Peyer's patch (tissue), 4 donors: ENCODE results near the gene COL11A2. TPM values are rescaled to one million over a fixed set of nuclear protein-coding genes. Genes with fewer than 3 reads are reported as not detected.

Experiments used
- DNase-seq, 3 donors: peaks; one replicate each; pipeline ENCODE4 v3.0.0-alpha.2; 2017 to 2019
- H3K27ac ChIP-seq, 4 donors: fragments of 200-600 bp; sonication (generic); one replicate each; pipeline ENCODE4 v1.5.1; 2016 to 2019
- H3K27me3 ChIP-seq, 2 donors: fragments of 200-600 bp; sonication (generic); one replicate each; pipeline ENCODE4 v1.5.1; 2019
- H3K36me3 ChIP-seq, 3 donors: fragments of 200-600 bp; sonication (generic); one replicate each; pipeline ENCODE4 v1.5.1; 2016 to 2019
- H3K4me1 ChIP-seq, 4 donors: fragments of 200-600 bp; sonication (generic); one replicate each; pipeline ENCODE4 v1.5.1; 2016 to 2019
- H3K4me3 ChIP-seq, 4 donors: fragments of 200-600 bp; sonication (generic); 1 replicate in 3 of 4; 2 replicates in 1 of 4; pipeline ENCODE4 v1.5.1; 2016 to 2019; ENCODE audit warnings: mild to moderate bottlenecking in 1 of 4
- H3K9me3 ChIP-seq, 4 donors: fragments of 200-600 bp; sonication (generic); one replicate each; pipeline ENCODE4 v1.5.1; 2016 to 2019; ENCODE audit warnings: mild to moderate bottlenecking in 1 of 4
- CTCF ChIP-seq, 6 experiments: fragments of 450-650 bp in 4 of 6; fragments of 200-600 bp in 2 of 6; sonication (generic) in 1 of 6; IDR thresholded peaks; one replicate each; pipeline ENCODE4 v1.5.1; 2017 to 2019; ENCODE audit warnings: antibody characterized with exemption in 6 of 6, mild to moderate bottlenecking in 3 of 6, moderate library complexity in 1 of 6
- POLR2A ChIP-seq, 2 donors: fragments of 450-650 bp; IDR thresholded peaks; one replicate each; pipeline ENCODE4 v1.5.1; 2017; ENCODE audit warnings: antibody characterized with exemption in 2 of 2, mild to moderate bottlenecking in 2 of 2, moderate library complexity in 2 of 2
- total RNA-seq, 4 donors: library from RNA; depleted of rRNA; stranded (reverse); fragments of >200 nt; gene quantifications; one replicate each; pipeline ENCODE4 v1.1.0, GENCODE V29; 2016

COL11A2 gene
- total RNA-seq, 4 donors from 2014 or later = 0.18 to 2.5 (median 0.54) TPM; not detected in 1

GRCh38 chr6:33217681-33218080 lies 25.4 kb upstream of the COL11A2 start:
- DNase-seq = no peak
- H3K4me3 ChIP-seq = no peak overlapping the region
- no peak overlapping the region for H3K27ac ChIP-seq
- H3K27me3 ChIP-seq = no peaks in the 10 kb centered on the region
- TF ChIP-seq CTCF (IDR thresholded peaks at IDR 0.05) (no peak), POLR2A (IDR thresholded peaks at IDR 0.05) (no peak)
- no peaks in the 10 kb centered on the region for H3K36me3 ChIP-seq
- H3K4me1 ChIP-seq = peaks cover 0 to 13% (median 7%) of the 10 kb centered on the region in 4 donors
- no peaks in the 10 kb centered on the region for H3K9me3 ChIP-seq

GRCh38 chr6:33217246-33217645 lies 25.0 kb upstream of the COL11A2 start:
- Histone ChIP-seq H3K27ac (no peak overlapping the region), H3K4me1 (peaks cover 0 to 16% (median 7%) of the 10 kb centered on the region in 4 donors), H3K27me3 (no peaks in the 10 kb centered on the region), H3K9me3 (no peaks in the 10 kb centered on the region), H3K36me3 (no peaks in the 10 kb centered on the region), H3K4me3 (no peak overlapping the region)
- TF ChIP-seq POLR2A (IDR thresholded peaks at IDR 0.05) (no peak), CTCF (IDR thresholded peaks at IDR 0.05) (no peak)
- DNase-seq = no peak

- Histone ChIP-seq H3K9me3 (no peaks in the 10 kb centered on the region), H3K4me3 (no peak overlapping the region), H3K4me1 (peaks cover 0 to 16% (median 7%) of the 10 kb centered on the region in 4 donors), H3K27ac (no peak overlapping the region), H3K27me3 (no peaks in the 10 kb centered on the region), H3K36me3 (peaks cover 0 to 8% (median 0%) of the 10 kb centered on the region in 3 donors)
- no peak for TF ChIP-seq CTCF (IDR thresholded peaks at IDR 0.05)
- no peak for TF ChIP-seq POLR2A (IDR thresholded peaks at IDR 0.05)
- no peak for DNase-seq
Observed at GRCh38 chr6:33216117-33216649, 23.9 kb upstream of the COL11A2 start.

GRCh38 chr6:33215271-33216116 lies 23.2 kb upstream of the COL11A2 start:
- H3K36me3 ChIP-seq = peaks cover 0 to 11% (median 0%) of the 10 kb centered on the region in 3 donors

GRCh38 chr6:33213989-33214335 lies 21.7 kb upstream of the COL11A2 start:
- TF ChIP-seq POLR2A (IDR thresholded peaks at IDR 0.05) = no peak
- no peak for TF ChIP-seq CTCF (IDR thresholded peaks at IDR 0.05)
- peaks cover 0 to 19% (median 7%) of the 10 kb centered on the region in 4 donors for H3K4me1 ChIP-seq
- H3K27me3 ChIP-seq = no peaks in the 10 kb centered on the region
- peaks cover 0 to 19% (median 0%) of the 10 kb centered on the region in 3 donors for H3K36me3 ChIP-seq
- no peaks in the 10 kb centered on the region for H3K9me3 ChIP-seq
- H3K27ac ChIP-seq = no peak overlapping the region
- peak overlapping the region in 1 of 4 donors; percentile 41 for H3K4me3 ChIP-seq
- no peak for DNase-seq

More at GRCh38 chr6:33215271-33216116, 23.2 kb upstream of the COL11A2 start:
- Histone ChIP-seq H3K27me3 (no peaks in the 10 kb centered on the region), H3K4me1 (peaks cover 0 to 16% (median 7%) of the 10 kb centered on the region in 4 donors), H3K4me3 (no peak overlapping the region), H3K9me3 (no peaks in the 10 kb centered on the region), H3K27ac (no peak overlapping the region)
- no peak for DNase-seq
- TF ChIP-seq CTCF (IDR thresholded peaks at IDR 0.05) (no peak), POLR2A (IDR thresholded peaks at IDR 0.05) (no peak)
